Osteocyte (in vitro differentiated cells): ENCODE results near the gene TNIP1. TPM values are rescaled to one million over a fixed set of nuclear protein-coding genes. Genes with fewer than 3 reads are reported as not detected.

Experiments used
- DNase-seq: peaks from one replicate; pipeline ENCODE4 v3.0.0; 2021; ENCODE audit warnings: mixed read lengths; ENCODE audit not compliant: unreplicated experiment; ENCODE audit errors: extremely low spot score
- H3K27ac Mint-ChIP-seq: one replicate; pipeline ENCODE4 v1.8.0; 2021; ENCODE audit warnings: mild to moderate bottlenecking, mixed read lengths; ENCODE audit not compliant: unreplicated experiment
- H3K27me3 Mint-ChIP-seq: one replicate; pipeline ENCODE4 v1.8.0; 2021; ENCODE audit warnings: mixed read lengths; ENCODE audit not compliant: unreplicated experiment
- H3K36me3 Mint-ChIP-seq: one replicate; pipeline ENCODE4 v1.8.0; 2021; ENCODE audit warnings: mixed read lengths; ENCODE audit not compliant: unreplicated experiment
- H3K4me1 Mint-ChIP-seq: one replicate; pipeline ENCODE4 v1.8.0; 2021; ENCODE audit warnings: mixed read lengths; ENCODE audit not compliant: unreplicated experiment
- H3K4me3 Mint-ChIP-seq: one replicate; pipeline ENCODE4 v1.8.0; 2021; ENCODE audit warnings: mild to moderate bottlenecking, moderate library complexity, mixed read lengths; ENCODE audit not compliant: unreplicated experiment
- H3K9me3 Mint-ChIP-seq: one replicate; pipeline ENCODE4 v1.8.0; 2021; ENCODE audit warnings: mixed read lengths; ENCODE audit not compliant: unreplicated experiment
- total RNA-seq: library from RNA; stranded (reverse); gene quantifications from 2 replicates; pipeline ENCODE4 v1.2.1, GENCODE V29; 2021
- TF ChIP-seq, protein P1 (sequence below): fragments of 200-600 bp; sonication (generic); IDR thresholded peaks from 2 replicates; pipeline ENCODE4 v1.5.0; 2021; ENCODE audit warnings: antibody characterized with exemption, mild to moderate bottlenecking, moderate library complexity

TNIP1 gene
- total RNA-seq, 1 donor from 2014 or later = 85.5 TPM

DNA sequence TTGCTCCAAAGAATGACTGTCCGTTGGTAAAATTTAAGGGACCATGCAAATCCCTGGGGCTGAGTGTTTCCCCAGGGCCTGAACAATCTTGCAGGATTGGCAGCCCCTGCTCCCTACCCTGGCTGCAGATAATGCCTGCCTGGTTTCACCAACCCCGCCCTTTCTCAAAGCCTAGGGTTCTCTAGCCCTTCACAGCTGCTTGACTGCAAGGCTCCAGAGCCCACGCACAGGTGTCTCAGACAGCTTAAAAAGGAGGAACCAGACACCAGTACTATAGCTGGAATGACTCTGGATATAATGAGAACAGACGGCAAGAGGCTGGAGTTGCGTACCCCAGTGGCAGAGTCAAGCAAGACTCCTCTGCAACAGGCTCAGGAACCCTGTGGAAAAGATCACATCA is 25.2 kb upstream of the TNIP1 start:
- peaks cover 5% of the 10 kb centered on the region for H3K4me1 Mint-ChIP-seq
- no peak for DNase-seq
- H3K4me3 Mint-ChIP-seq = no peak overlapping the region
- no peak overlapping the region for H3K27ac Mint-ChIP-seq
- no peaks in the 10 kb centered on the region for H3K9me3 Mint-ChIP-seq
- peaks cover 52% of the 10 kb centered on the region for H3K36me3 Mint-ChIP-seq
- no peaks in the 10 kb centered on the region for H3K27me3 Mint-ChIP-seq
- TF ChIP-seq, protein P1, sequence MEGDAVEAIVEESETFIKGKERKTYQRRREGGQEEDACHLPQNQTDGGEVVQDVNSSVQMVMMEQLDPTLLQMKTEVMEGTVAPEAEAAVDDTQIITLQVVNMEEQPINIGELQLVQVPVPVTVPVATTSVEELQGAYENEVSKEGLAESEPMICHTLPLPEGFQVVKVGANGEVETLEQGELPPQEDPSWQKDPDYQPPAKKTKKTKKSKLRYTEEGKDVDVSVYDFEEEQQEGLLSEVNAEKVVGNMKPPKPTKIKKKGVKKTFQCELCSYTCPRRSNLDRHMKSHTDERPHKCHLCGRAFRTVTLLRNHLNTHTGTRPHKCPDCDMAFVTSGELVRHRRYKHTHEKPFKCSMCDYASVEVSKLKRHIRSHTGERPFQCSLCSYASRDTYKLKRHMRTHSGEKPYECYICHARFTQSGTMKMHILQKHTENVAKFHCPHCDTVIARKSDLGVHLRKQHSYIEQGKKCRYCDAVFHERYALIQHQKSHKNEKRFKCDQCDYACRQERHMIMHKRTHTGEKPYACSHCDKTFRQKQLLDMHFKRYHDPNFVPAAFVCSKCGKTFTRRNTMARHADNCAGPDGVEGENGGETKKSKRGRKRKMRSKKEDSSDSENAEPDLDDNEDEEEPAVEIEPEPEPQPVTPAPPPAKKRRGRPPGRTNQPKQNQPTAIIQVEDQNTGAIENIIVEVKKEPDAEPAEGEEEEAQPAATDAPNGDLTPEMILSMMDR = no peak

DNA sequence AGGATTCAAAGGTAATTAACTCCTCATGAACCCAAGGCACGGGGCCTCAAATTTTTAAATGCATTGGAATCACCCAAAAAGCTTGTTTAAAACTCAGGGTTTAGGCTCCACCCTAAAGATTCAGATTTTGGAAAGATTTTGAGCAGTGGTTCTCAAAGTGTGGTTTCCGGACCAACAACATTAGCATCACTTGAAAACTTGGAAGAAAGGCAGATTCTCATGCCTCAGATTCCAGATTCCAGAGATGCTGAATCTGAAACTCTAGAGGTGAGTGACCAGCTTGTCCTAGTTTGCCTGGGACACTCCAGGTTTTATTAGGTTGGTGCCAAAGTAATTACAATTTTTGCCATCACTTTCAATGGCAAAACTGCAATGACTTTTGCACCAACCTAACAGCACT is 24.7 kb upstream of the TNIP1 start:
- Mint-ChIP-seq H3K27me3 (no peaks in the 10 kb centered on the region), H3K4me1 (peaks cover 5% of the 10 kb centered on the region), H3K36me3 (peaks cover 54% of the 10 kb centered on the region), H3K9me3 (no peaks in the 10 kb centered on the region), H3K27ac (no peak overlapping the region), H3K4me3 (no peak overlapping the region)
- TF ChIP-seq, protein P1 = no peak
- DNase-seq = no peak

DNA sequence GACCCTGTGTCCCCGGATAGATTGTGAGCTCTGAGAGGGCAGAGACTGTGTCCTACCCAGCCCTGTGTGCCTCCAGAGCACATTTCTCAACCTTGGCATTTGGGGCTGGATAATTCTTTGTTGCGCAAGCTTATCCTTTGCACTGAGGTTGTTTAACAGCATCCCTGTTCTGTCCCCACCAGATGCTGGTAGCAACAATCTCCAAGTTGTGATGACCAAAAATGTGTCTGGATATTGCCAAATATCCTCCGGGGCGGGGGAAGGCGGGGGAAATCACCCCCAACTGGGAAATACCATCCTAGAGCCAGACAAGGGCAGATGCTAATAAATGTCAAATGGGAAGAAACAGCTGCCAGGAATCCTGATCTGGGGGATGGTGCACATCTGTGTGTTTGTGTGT is 24.0 kb upstream of the TNIP1 start:
- DNase-seq = no peak
- Mint-ChIP-seq H3K27me3 (no peaks in the 10 kb centered on the region), H3K4me1 (peaks cover 5% of the 10 kb centered on the region), H3K27ac (no peak overlapping the region), H3K36me3 (peaks cover 52% of the 10 kb centered on the region), H3K4me3 (no peak overlapping the region), H3K9me3 (no peaks in the 10 kb centered on the region)
- TF ChIP-seq, protein P1 = no peak

DNA sequence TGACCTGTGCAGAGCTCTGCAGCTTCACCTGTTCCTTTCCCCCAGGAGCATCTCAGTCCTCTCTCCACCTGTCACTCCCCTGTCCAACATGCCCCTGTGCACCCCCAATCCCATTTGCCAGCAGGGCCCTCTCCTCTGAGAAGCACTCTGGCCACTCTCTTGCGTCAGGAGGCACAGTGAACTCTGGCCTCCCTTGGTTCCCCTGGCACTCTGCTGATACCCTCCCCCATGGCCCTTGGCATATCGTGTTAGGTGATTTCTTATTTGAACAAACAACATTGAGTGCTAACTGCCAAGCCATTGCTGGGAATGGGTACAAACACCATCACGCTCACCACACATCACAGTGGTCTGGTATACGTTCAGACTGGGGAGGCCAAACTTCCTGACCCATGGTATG is 20.9 kb upstream of the TNIP1 start:
- no peak for DNase-seq
- TF ChIP-seq, protein P1 = no peak
- H3K4me3 Mint-ChIP-seq = no peak overlapping the region
- no peaks in the 10 kb centered on the region for H3K9me3 Mint-ChIP-seq
- H3K27me3 Mint-ChIP-seq = no peaks in the 10 kb centered on the region
- H3K27ac Mint-ChIP-seq = no peak overlapping the region
- peaks cover 37% of the 10 kb centered on the region for H3K36me3 Mint-ChIP-seq
- peaks cover under 1% of the 10 kb centered on the region for H3K4me1 Mint-ChIP-seq

DNA sequence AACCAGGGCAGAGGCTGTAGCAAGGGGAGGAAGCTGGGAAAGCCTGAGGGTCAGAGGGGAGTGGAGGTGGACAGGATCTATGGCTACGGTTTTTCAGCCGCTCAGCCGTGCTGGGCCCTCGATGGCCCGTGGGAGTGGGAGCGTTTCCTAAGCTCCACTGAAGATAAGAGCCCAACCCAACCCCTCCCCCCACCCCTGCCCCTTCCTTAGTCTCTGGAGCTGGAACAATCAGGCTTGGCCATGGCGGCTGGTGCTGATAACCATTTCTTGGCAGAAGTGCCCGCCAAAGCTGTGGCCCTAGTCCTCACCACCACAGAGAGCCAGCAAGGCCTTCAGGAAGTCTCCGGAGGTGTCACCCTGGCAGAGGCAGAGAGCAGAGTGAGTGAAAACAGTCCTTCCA is 20.3 kb upstream of the TNIP1 start:
- no peak overlapping the region for H3K27ac Mint-ChIP-seq
- H3K27me3 Mint-ChIP-seq = no peaks in the 10 kb centered on the region
- TF ChIP-seq, protein P1 = no peak
- peaks cover 32% of the 10 kb centered on the region for H3K36me3 Mint-ChIP-seq
- no peak overlapping the region for H3K4me3 Mint-ChIP-seq
- peaks cover 5% of the 10 kb centered on the region for H3K4me1 Mint-ChIP-seq
- no peaks in the 10 kb centered on the region for H3K9me3 Mint-ChIP-seq
- no peak for DNase-seq
